Activated CD4-positive, alpha-beta T cell treated with anti-CD3 and anti-CD28 coated beads for 1 hour (primary cell): ENCODE measurements around the gene ZNF669.

Source experiments
- DNase-seq: peaks from one replicate; pipeline ENCODE4 v3.0.0-alpha.2; 2020

ZNF669 gene

GRCh38 chr1:247110627-247111258 is 6.6 kb upstream of the ZNF669 start:
- DNase-seq, result no peak

GRCh38 chr1:247107694-247108093 is 3.5 kb upstream of the ZNF669 start:
- DNase-seq, result no peak

- DNase-seq, result no peak
Measured at GRCh38 chr1:247105966-247106365, 1.8 kb upstream of the ZNF669 start.

GRCh38 chr1:247104965-247105364 is 809 bp upstream of the ZNF669 start:
- DNase-seq, result no peak

GRCh38 chr1:247102381-247102780 is 1.8 kb downstream of the ZNF669 start:
- DNase-seq, result no peak

- no peak for DNase-seq
Measured at GRCh38 chr1:247100676-247101279, 3.4 kb downstream of the ZNF669 start.

GRCh38 chr1:247096958-247097357 is 7.2 kb downstream of the ZNF669 start:
- DNase-seq, result no peak

GRCh38 chr1:247096544-247096943 is 7.6 kb downstream of the ZNF669 start:
- DNase-seq, result no peak

GRCh38 chr1:247096112-247096511 is 8.0 kb downstream of the ZNF669 start:
- no peak for DNase-seq

- DNase-seq, result no peak
Measured at GRCh38 chr1:247090455-247090854, 13.7 kb downstream of the ZNF669 start.

GRCh38 chr1:247089616-247090375 is 14.4 kb downstream of the ZNF669 start:
- no peak for DNase-seq

- DNase-seq, result no peak
Measured at GRCh38 chr1:247088967-247089366, 15.2 kb downstream of the ZNF669 start.

GRCh38 chr1:247087256-247087655 is 16.9 kb downstream of the ZNF669 start:
- no peak for DNase-seq

- no peak for DNase-seq
Measured at GRCh38 chr1:247085310-247085709, 18.8 kb downstream of the ZNF669 start.

- no peak for DNase-seq
Measured at GRCh38 chr1:247084771-247085170, 19.4 kb downstream of the ZNF669 start.

- DNase-seq, result no peak
Measured at GRCh38 chr1:247079141-247079874, 24.8 kb downstream of the ZNF669 start.

GRCh38 chr1:247078258-247079140 is 25.7 kb downstream of the ZNF669 start, which contains the start of gene ZNF670:
Gene ZNF670, minus strand, starts transcription at chr1:247078811. Its CDS starts 215 bp downstream, at chr1:247078596.
- peak; percentile 69 for DNase-seq

- DNase-seq, result no peak
Measured at GRCh38 chr1:247077876-247078257, 26.3 kb downstream of the ZNF669 start.

GRCh38 chr1:247077213-247077612 is 26.9 kb downstream of the ZNF669 start:
- DNase-seq, result no peak

- no peak for DNase-seq
Measured at GRCh38 chr1:247070645-247071044, 33.5 kb downstream of the ZNF669 start.

- DNase-seq, result no peak
Measured at GRCh38 chr1:247064304-247064703, 39.9 kb downstream of the ZNF669 start.

GRCh38 chr1:247060771-247061170 is 43.4 kb downstream of the ZNF669 start:
- no peak for DNase-seq
